ENCODE results near the gene THY1.
A peak's percentile ranks its signal among the peaks of the same experiment; 100 is the strongest.
"Not testable (repeated sequence)": the region's sequence is repeated elsewhere in the genome, so short reads cannot be mapped to it uniquely, and the experiment has no call there.

THY1 gene

DNA sequence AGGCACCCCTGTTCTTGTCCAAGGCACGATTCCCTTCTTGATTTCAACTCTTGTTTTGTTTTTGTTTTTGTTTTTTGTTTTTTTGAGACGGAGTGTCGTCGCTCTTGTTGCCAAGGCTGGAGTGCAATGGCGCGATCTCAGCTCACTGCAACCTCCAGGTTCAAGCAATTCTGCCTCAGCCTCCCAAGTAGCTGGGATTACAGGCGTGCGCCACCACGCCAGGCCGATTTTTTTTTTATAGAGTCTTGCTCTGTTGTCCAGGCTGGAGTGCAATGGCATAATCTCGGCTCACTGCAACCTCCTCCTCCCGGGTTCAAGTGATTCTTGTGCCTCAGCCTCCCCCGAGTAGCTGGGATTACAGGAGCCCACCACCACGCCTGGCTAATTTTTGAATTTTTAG is 40.5 kb downstream of the THY1 start:
- DNase-seq (ENCODE audit: low read depth in 2 of 3, low spot score in 1 of 3): not testable (repeated sequence)

DNA sequence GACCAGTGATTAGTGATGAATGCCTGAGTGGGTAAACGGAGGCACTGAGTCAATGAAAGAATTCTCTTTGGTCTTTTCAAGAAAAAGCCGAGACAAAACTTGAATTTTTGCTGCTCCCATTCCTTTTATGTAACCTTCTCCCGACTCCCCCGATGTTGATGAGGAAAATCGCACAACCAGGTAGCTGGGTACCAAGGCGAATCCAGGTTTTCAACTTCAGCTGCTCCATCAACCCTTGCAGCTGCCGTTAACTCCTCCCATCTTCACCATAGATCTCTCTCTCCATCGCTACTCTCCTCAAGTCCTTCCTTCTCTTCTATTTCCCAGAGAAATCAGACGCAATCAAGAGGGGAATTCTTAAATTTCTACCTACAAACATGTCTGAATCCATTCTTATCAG is 40.9 kb downstream of the THY1 start:
- no peak for DNase-seq (ENCODE audit: low read depth in 2 of 3, low spot score in 1 of 3)

DNA sequence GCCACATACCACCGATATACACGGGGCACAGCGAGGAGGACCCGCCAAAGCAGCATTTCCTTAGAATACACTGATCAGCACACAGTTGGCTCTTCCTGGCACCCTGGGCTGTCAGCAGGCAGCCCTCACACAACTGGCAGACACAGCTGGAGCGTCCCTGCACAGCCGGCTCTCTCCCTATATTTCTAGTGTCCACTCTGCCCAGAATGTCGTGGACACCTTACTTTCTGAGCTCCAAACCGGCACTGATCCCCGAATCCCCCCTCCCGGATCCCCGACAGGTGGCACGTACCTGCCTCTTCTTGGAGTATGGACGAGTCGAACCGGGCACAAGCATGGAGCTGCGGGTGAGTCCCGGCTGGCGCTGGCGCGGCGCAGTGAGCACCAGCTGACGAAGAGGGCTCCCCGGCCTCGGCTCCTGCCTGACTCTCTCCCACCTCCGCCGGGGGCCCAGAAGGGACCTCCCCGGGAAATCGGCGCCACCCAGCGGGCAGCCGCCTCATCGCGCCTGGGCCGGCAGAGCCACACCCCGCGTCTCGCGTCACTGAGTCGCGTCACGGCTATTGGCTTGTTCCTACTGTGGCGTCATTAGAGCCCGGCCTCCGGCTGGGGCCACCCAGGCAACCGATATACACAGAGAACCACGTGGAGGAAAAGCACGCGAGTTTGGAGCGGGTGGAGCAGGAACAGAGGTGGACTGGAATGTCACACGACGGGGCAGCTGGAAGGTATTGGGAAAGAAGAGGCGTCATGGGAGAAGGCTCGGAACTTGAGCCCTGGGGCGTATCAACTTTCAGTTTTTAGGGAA is 41.6 kb downstream of the THY1 start, which contains the start of gene USP2:
USP2 (minus strand) TSS at position 510 of the 808 bp plus-strand sequence. CDS start 8,210 bp downstream, outside the sequence.
- DNase-seq (ENCODE audit: low read depth in 2 of 3, low spot score in 1 of 3): peak; percentile 93 to 97 (median 95)

DNA sequence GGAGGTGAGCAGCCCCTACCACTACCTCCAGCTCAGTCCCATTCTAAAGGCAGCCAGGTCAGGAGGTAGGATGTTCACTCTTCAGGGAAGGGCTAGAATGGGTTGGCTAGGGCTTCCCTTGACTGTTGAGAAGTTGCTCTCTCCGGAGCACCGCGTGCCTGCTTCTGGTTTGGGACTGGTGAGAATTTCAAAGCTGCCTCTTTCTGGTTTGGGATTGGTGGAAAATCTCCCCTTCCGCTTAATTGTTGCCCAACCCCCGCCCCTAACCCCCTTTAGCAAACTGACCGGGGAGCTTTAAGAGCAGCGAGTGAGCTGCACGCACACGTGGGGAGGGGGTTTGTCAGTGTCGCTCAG is 42.2 kb downstream of the THY1 start:
- DNase-seq (ENCODE audit: low read depth in 2 of 3, low spot score in 1 of 3): no peak

DNA sequence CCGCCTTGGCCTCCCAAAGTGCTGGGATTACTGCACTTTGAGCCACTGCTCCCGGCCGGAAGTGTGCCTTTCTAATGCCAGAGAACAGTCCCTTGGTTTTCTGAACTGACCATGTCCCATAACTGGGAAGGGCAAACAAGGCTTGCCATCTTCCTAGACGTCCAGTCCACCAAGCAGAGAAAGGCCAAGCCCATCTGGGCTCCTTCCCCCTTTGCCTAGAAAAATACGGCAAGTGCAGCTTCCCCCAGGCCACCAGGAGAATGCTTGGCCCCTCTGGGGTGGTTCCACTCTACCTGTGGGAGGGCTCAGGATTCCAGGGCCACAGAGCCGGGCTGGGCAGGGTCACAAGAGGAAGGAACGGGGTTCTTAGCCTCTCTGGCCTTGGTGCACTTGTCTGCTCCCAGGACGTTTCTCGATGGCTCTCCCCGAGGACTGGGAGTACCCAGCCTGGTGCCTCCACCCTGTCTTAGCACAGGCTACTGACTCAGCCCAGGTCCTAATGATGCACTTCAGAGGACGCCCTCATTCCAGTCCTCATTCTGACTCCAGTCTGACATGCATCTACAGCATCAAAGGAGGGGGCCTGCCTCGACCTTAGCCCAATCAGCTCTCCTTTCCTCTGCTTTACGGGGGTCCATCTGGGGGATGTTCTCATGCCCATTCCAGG is 42.7 kb downstream of the THY1 start:
- DNase-seq (ENCODE audit: low read depth in 2 of 3, low spot score in 1 of 3): no peak

DNA sequence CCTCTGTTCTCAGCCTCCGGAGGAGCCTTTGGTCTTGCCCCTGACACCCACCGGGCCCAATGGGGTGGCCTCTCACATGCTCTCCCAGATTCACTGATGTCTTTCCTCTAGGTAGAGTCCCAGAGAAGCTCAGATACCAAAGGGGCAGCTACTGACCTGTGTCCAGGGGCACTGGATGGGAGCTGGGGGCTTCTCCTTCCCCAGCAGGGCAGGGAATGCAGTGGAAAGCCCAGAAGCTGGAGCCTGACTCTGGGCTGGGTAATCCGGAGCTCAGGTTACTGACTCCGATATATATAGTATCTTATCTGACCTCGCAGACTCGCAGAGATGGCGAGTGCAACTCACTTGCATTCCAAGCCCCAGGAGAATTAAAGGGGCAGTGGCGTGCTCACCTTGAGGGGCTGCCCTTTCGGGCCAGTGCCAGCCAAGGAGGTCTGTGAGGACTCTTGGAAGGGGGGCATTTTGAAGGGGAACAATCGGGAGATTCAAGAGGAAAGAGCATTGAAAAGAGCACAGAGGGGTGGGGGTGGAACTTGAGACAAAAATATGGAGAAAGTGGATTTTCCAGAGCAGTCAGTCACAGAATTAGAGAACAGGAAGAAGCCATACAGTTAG is 44.0 kb downstream of the THY1 start:
- no peak for DNase-seq (ENCODE audit: low read depth in 2 of 3, low spot score in 1 of 3)

DNA sequence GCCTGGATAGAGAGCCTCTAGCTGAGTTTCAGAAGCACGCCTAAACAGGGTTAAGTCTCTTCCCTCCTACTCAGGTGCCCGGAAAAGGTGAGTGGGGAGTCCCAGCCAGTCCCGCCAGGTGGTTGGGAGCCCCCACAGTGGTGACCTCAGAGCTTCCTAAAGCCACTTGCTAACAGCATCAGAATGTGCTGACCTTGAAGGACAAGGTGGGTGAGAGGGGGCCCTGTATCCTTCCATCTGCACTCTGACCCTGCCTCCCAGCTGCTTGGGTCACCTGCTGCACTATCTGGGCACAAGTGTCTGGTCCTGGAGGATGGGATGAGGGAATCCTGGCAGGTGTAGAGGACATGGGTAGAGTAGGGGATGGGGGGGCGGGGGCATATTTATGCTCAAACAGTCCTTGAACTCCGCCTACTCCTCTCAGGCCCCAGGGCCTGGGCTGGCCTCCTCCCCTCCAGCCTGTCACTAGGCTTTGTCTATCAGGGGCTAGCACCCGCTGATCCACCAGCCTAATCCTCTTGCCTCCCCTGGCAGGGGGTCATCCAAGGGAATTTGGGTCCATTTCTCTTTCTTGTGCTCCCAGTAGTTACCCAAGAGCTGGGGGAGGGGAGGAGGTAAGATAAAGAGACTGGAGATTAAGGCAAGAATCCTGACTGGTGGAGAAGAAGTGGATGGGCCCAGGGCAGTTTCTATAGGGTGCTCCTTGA is 44.9 kb downstream of the THY1 start:
- no peak for DNase-seq (ENCODE audit: low read depth in 2 of 3, low spot score in 1 of 3)

DNA sequence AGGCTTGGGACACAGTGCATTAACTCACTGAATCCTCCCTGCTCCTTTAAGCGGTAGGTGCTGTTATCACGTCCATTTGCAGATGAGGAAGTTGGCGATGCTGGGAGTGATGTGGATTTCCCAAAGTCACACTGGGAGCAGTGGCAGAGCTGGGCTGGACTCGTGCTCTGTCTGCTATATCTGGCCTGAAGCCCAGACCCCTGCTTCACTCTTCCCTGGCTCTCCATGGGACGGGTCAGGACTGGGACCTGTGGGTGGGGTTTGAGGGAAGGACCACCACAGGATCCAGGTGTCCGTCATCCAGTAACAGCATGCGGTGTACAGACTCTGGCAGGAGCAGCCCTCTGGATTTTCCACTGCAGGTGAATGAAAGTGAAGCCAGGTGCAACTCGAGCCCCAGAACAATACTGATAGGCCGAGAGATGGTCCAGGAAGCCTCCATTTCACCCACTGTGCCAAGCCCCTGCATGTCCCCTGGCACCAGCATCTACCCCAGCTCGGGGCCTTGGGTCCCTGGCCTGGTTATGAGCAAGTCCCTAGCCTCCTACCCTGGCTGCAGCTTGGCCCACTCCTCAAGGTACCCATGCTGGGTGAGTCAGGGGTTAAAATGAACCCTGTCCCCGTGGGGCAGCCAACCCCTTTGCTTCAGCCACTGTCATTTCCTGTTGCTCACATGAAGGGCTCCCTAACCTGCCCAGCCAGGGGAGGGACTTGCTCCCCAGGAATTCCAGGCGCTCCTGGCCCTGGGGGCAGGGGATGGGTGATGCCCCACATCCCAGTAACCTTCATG is 45.7 kb downstream of the THY1 start:
- no peak for DNase-seq (ENCODE audit: low read depth in 2 of 3, low spot score in 1 of 3)

DNA sequence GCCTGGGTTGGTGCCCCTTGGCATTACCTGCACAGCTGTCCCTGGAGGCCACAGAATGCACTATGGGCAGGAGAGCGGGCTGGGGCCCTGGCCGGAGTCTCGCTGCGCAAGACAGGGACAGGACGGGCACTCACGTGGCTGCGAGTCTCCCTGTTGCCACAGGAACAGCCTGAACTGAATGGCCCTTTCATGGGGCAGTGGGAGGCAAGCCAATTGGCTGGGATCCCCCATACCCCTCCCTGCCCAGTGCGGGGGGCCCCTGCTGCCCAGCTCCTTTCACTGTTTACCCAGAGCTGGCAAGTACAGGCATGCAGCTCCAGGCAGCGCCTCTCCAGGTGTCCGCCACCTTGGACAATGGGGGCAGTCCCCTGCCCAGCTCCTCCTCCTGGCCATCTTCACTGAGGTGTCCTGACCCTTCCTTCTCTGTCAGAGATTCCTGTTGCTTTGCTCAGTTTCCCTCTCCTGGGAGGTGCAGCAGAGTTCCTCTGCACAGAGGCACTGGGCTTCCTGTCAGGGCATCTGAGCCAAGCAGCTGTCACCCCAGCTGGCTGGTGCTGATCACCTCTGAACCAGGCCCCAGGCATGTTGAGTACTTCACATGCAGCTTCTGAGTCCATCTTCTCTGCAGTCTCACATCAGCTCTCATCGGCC is 46.6 kb downstream of the THY1 start:
- no peak for DNase-seq (ENCODE audit: low read depth in 2 of 3, low spot score in 1 of 3)

DNA sequence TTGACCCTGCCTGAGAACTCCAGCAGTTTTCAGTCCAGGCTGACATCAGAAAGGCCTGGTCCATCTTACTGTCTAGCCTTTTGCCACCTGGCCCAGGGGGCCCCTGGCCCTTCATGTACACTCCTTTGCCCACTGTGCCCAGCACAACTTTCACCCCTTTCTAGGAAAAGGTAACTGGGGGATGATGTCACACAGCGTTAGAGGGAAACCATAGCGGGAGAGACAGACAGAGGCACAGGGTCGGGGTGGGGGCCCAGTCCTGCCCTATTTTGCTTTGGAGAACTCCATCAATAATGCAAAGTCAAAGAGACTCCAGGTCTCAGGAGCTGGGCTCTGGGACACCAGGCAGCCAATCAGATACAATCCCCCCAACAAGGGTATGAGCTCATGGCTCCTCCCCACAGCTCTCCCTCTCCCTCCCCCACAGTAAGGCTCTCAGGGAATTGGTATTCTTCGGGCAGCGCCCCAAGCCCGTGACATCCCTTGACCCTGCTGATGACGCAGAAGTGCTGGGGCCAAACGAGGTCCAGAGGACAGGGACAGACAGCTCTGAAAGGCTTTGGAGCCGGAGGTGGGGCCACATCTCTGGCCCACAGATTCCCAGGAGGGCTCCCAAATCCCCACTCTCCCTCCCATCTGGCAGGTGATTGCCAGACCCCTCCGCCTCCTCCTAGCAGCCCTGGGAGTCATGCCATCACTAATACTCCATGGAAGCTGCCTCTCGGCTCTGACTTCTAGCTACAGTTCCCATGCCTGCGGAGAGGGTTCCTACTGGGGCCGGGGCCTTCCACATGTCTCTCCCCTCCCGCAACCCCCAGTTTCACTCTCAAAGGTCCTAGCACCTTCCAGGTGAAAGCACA is 47.4 kb downstream of the THY1 start:
- no peak for DNase-seq (ENCODE audit: low read depth in 2 of 3, low spot score in 1 of 3)

DNA sequence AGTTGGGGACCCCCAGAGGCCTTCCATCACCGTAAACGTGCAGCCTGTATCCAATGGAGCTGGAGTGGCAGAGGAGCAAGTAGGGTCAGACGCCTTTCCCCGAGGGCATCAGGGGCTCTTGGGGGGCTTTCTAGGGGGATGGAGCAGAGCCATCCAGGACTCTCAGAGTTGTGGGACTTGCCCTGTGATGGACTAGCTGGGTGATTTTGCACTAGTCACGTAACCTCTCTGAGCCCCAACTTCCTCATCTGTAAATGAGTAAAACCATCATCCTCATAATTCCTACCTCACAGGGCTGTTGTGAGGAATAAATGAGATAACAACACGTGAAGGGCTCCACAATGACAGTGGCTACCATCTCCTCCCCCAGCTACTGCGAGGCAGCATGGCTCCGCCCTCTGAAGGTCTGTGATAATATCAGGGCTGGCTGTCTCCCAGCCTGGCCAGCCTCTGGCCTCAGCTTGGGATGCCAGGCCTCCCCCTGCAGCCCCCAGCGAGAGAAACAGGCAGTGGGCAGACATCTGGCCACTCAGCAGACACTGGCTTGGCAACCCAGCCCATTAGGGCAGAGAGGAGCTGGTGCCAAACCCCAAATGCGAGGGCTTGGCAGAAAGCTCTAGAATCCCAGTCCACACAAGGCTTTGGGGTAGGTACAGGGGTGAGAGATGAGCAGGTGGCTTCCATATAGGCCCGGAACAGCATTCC is 48.2 kb downstream of the THY1 start:
- no peak for DNase-seq (ENCODE audit: low read depth in 2 of 3, low spot score in 1 of 3)

DNA sequence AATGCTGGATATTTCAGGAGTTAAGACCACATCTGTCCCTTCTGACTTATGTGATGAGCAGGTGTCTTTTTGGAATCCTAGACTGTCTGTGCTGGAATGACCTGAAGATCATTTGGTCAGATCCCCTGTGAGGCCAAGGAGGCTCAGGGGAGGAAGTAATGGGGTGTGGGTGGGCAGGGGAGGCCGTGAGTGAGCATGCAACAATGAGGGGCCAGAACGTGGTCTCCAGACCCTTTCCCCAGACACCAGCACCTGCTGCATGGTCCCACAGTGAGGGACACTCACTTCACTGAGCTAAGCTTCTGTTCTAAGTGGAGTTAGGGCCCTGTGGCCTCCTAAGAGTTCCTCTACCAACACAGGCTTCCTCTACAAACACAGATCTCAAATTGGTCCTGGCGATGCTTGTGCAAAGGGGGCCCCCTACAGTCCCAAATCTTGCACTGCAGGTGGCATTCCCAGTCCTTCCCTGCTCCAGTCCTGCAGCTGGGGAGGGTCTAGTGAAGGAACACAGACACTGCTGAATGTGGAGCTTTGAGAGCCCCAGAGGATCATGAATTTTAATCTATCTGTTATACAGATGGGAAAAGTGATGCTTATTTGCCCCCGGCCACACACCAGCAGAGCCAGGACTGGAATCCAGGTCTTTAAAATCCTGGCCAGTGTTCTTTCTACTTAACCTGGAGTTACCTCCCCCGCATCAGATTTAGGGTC is 48.9 kb downstream of the THY1 start:
- peak in 2 of 3 donors; percentile 28 to 40 for DNase-seq (ENCODE audit: low read depth in 2 of 3, low spot score in 1 of 3)

DNA sequence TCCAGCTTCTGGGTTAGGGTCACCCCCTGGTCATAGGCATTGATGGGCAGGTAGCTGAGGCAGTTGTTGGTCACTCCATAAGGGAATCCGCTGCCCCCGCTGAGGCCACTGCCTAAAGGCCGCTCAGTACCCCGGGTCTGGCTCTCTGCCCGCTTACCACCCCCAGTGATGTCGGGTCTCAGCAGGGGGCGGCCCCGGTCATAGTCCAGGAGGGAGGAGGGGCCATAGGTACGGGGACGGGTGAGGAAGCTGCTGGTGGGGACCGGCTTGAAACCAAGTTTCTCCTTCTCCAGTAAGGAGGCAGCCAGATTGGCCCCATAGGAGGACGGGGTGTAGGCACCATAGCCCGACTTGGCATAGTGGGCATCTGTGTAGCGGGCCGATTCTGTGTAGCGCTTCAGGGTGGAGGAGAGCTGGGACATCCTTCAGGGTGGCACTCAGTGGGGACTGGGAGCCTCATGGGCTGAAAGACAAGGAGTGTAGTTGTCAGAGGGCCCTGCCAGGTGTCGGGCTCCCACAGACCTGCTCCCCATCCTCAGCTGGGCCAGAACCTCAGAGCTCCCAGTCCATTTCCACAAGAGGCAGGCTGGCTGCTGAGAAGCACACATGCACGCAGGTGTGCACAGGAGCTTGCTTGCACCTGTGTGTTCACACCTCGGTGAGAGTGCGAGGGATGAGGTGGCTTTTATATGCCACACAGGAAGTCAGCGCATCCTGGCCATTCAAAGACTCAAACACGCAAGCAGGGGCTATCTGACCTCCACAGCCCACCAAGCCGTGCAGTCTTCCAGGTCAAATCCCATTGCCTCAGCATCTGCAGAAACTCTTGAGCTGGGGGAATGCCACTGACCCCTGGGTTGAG is 49.7 kb downstream of the THY1 start:
- DNase-seq (ENCODE audit: low read depth in 2 of 3, low spot score in 1 of 3): no peak

DNA sequence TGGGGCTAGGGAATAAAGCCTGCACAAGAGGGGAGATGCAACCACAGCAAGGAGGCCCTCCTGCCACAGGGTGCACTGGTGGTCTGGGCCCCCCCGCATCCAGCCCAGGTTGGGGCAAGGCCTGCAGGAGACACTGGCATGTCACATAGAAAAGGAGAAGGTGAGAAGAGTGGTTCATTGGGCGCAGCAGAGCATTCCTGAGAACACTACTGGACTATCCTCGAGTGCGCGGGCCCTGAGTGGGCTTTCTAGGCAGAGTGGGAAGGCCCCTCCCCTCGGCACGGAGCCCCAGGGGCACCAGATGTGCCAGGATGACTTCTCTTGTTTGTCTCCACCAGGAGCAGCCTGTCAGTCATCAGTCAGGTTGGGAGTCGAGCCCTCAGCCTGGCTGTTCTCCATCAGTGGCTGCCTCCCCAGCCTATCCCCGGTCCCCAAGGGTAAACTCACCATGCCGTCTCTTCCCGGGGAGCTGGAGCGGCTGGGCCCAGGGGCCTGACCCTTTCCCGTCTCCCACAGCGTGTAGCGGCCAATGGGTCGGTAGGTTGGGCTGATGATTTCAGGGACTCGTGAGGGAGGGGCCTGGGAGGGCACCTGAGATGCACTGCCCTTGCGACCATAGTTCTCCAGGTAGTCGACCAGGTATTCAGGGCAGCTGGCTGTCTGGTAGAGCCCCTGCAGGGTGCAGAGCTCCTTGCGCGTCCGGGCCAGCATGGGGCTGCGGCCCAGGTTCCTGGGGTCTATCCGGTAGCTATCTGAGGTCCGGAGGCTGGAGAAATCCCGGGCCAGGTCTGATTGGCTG is 50.5 kb downstream of the THY1 start:
- DNase-seq (ENCODE audit: low read depth in 2 of 3, low spot score in 1 of 3): no peak

DNA sequence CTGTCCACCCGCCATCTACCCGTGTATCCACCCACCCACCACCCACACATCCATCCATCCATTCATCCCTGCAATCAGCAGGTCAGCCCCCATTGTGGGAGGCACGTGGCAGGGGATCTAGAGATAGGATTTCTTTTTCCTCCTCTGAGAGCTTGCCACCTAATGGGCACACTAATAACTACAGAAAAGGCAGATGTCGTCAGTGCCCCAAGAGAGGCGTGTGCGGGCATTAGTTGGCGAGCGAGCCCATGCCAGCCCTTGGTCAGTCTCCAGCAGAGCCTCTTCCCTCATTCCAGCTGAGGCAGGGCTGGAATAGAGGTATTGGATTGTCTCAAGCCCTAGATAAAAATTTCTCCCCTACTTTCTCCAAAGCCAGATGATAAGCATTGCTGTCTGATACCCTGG is 51.2 kb downstream of the THY1 start:
- no peak for DNase-seq (ENCODE audit: low read depth in 2 of 3, low spot score in 1 of 3)

DNA sequence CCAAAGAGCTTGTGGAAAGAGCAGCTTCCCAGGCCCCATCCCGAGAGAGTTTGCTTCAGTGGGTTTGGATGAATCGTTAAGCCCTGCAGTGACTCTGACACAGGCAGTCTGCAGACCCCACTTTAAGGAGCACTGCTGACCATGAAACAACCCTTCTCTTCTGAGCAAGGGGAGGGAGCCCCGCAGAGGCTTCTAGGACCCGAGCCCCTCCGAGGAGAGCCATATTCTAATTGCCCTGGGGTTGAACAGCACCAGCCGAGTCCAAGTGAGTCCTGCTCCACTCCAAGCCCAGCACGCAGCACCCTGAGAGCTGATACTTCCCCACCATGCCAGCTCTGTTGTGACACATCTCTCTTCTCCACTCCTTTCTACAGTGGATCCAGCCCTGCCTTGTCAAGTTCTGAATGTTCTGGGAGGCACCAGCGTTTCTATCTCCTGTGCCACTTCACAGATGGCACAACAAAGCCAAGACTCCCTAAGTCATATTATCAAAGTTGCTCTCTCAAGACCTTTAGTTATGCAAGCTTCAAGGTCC is 51.8 kb downstream of the THY1 start:
- no peak for DNase-seq (ENCODE audit: low read depth in 2 of 3, low spot score in 1 of 3)

All from stimulated activated CD4-positive, alpha-beta T cell treated with anti-CD3 and anti-CD28 coated beads, Interleukin-12 subunit alpha, Interleukin-12 subunit beta, amount 100 ng/mL, for 48 hours (primary cell).